HepG2 (cell line): ENCODE results near the gene RNASE4. TPM values are rescaled to one million over a fixed set of nuclear protein-coding genes. Genes with fewer than 3 reads are reported as not detected.

Experiments
- ATAC-seq: fragments of 200-7000 bp; cut with Tn5 transposase; 3 replicates; pipeline ENCODE4 v1.9.1; 2020; ENCODE audit warnings: mild to moderate bottlenecking, moderate library complexity
- BruUV-seq: library from RNA; stranded (reverse); fragments of 400-500 nt; replicated peaks from 2 replicates; lab custom pipeline; 2021; lab: Mats Ljungman, UMichigan
- CTCF ChIA-PET: fragments of 300-600 bp; formaldehyde crosslinking; extraction: SDS; loops from one replicate; lab custom pipeline; 2021; ENCODE audit warnings: low total read pairs, inconsistent platforms, low intra/inter-chr PET ratio; lab: Yijun Ruan, JAX
- POLR2A ChIA-PET: fragments of 350-600 bp; sonication (Branson Sonifier 250); formaldehyde crosslinking; loops from one replicate; lab custom pipeline; 2020; ENCODE audit warnings: antibody characterized with exemption, inconsistent platforms; lab: Yijun Ruan, JAX
- DNase-seq: peaks from one replicate; pipeline ENCODE4 v3.0.0-alpha.2; 2015; ENCODE audit warnings: low spot score
- FAIRE-seq: peaks from 3 replicates; lab custom pipeline; 2011; peaks lifted over from hg19 to GRCh38; lab: Jason Lieb, UNC
- H2AFZ ChIP-seq: one replicate; pipeline ENCODE4 v1.6.1; 2011; ENCODE audit warnings: low read length, inconsistent platforms
- H3K27ac ChIP-seq: fragments of 300-600 bp; 3 replicates; pipeline ENCODE4 v1.8.0; 2011; ENCODE audit warnings: mixed run types, mild to moderate bottlenecking, mixed read lengths, low read length, inconsistent platforms; ENCODE audit not compliant: insufficient read depth; ENCODE audit errors: extremely low read length
- H3K27me3 ChIP-seq, 2 experiments: fragments of 200-600 bp in 1 of 2; 2 replicates in 1 of 2; 3 replicates in 1 of 2; pipeline versions ENCODE4 v1.6.0 to v1.8.0; 2011; ENCODE audit warnings: low read length in 2 of 2, mild to moderate bottlenecking in 2 of 2, moderate library complexity in 2 of 2, inconsistent platforms in 1 of 2; ENCODE audit not compliant: insufficient read depth in 2 of 2, control insufficient read depth in 1 of 2
- H3K36me3 ChIP-seq, 2 experiments: fragments of 200-600 bp in 1 of 2; replicated peaks in 1 of 2; 2 replicates in 1 of 2; 3 replicates in 1 of 2; pipeline versions ENCODE4 v1.5.1 to v1.8.0; 2011; ENCODE audit warnings: low read length in 2 of 2, inconsistent platforms in 1 of 2; ENCODE audit not compliant: insufficient read depth in 2 of 2, control insufficient read depth in 1 of 2
- H3K4me1 ChIP-seq: 2 replicates; pipeline ENCODE4 v1.5.1; 2012; ENCODE audit warnings: low read length, inconsistent platforms; ENCODE audit not compliant: insufficient read depth
- H3K4me2 ChIP-seq: 2 replicates; pipeline ENCODE4 v1.6.0; 2011; ENCODE audit warnings: low read depth, low read length, inconsistent platforms
- H3K4me3 ChIP-seq, 3 experiments: fragments of 200-600 bp in 1 of 3; sonication (generic), shearing (Covaris generic) in 1 of 3; replicated peaks in 1 of 3; 2 replicates each; pipeline ENCODE4 v1.5.1; 2011 to 2016; ENCODE audit warnings: low read length in 3 of 3, inconsistent platforms in 2 of 3, low read depth in 2 of 3, mild to moderate bottlenecking in 2 of 3, control low read depth in 1 of 3, mixed read lengths in 1 of 3; ENCODE audit not compliant: insufficient read depth in 1 of 3
- H3K79me2 ChIP-seq: one replicate; pipeline ENCODE4 v1.6.1; 2011; ENCODE audit warnings: low read length, inconsistent platforms; ENCODE audit not compliant: insufficient read depth
- H3K9ac ChIP-seq: 2 replicates; pipeline ENCODE4 v1.6.0; 2011; ENCODE audit warnings: mild to moderate bottlenecking, low read depth, low read length, inconsistent platforms; ENCODE audit not compliant: insufficient read depth
- H3K9me3 ChIP-seq: 2 replicates; pipeline ENCODE4 v1.5.1; 2012; ENCODE audit warnings: mild to moderate bottlenecking, low read length
- H4K20me1 ChIP-seq: 2 replicates; pipeline ENCODE4 v1.6.0; 2011; ENCODE audit warnings: inconsistent platforms, mild to moderate bottlenecking, low read length, moderate library complexity; ENCODE audit not compliant: insufficient read depth
- ARID2 ChIP-seq: sonication (generic); formaldehyde crosslinking; IDR thresholded peaks from 2 replicates; pipeline ENCODE4 v1.8.1; 2022; ENCODE audit warnings: mild to moderate bottlenecking, missing genetic modification reagents, borderline replicate concordance
- BRCA1 ChIP-seq: sonication (generic); formaldehyde crosslinking; IDR thresholded peaks from 2 replicates; pipeline ENCODE4 v1.4.0; 2020; ENCODE audit warnings: missing genetic modification reagents
- CENPBD1 ChIP-seq: sonication (generic); formaldehyde crosslinking; IDR thresholded peaks from 2 replicates; pipeline ENCODE4 v1.8.0; 2022; ENCODE audit warnings: missing genetic modification reagents, low read depth, mild to moderate bottlenecking, borderline replicate concordance
- CTCF ChIP-seq: sonication (generic); formaldehyde crosslinking; IDR thresholded peaks from 2 replicates; pipeline ENCODE4 v1.5.0; 2020; ENCODE audit warnings: mild to moderate bottlenecking, missing genetic modification reagents, moderate library complexity
- FLYWCH1 ChIP-seq: sonication (generic); formaldehyde crosslinking; IDR thresholded peaks from 2 replicates; pipeline ENCODE4 v1.8.1; 2023; ENCODE audit warnings: mild to moderate bottlenecking, missing genetic modification reagents
- HOXA3 ChIP-seq: sonication (generic); formaldehyde crosslinking; IDR thresholded peaks from 2 replicates; pipeline ENCODE4 v1.5.0; 2020; ENCODE audit warnings: missing genetic modification reagents
- RFXANK ChIP-seq: IDR thresholded peaks from 2 replicates; pipeline ENCODE4 v1.6.1; 2016
- SKIL ChIP-seq: sonication (generic); formaldehyde crosslinking; IDR thresholded peaks from 2 replicates; pipeline ENCODE4 v1.8.0; 2022; ENCODE audit warnings: missing genetic modification reagents, mild to moderate bottlenecking, moderate library complexity, borderline replicate concordance
- ZNF333 ChIP-seq: sonication (generic); formaldehyde crosslinking; IDR thresholded peaks from 2 replicates; pipeline ENCODE4 v1.4.0; 2020; ENCODE audit warnings: mild to moderate bottlenecking, missing genetic modification reagents, borderline replicate concordance
- ZNF530 ChIP-seq: sonication (generic); formaldehyde crosslinking; IDR thresholded peaks from 2 replicates; pipeline ENCODE4 v1.5.0; 2020; ENCODE audit warnings: low read depth, mild to moderate bottlenecking, missing genetic modification reagents
- ZNF639 ChIP-seq: conservative IDR thresholded peaks from 2 replicates; pipeline ENCODE4 v1.6.1; 2018; ENCODE audit warnings: missing genetic modification reagents
- WGBS: methylation state at CpG from one replicate; pipeline ENCODE4 v1.1.6; 2017; ENCODE audit warnings: low lambda C conversion rate; 5-methylcytosine and 5-hydroxymethylcytosine counted together
- in situ Hi-C: cut with HindIII; loops from 2 replicates; pipeline ENCODE4 v1.10.0; 2017; ENCODE audit warnings: low pct_unique_long_range_greater_than_20kb; ENCODE audit not compliant: extremely low pct_ligation_motif_present
- intact Hi-C: fragments of 100-400 bp; cut with micrococcal nuclease; formaldehyde crosslinking; loops from one replicate; pipeline ENCODE4 v1.10.0; 2022; ENCODE audit not compliant: unreplicated experiment
- polyA plus RNA-seq, 8 experiments: library from polyadenylated mRNA; depleted of rRNA in 3 of 8; stranded (reverse) in 7 of 8; unstranded in 1 of 8; fragments of >200 nt; fragmentation: Illumina TruSeq in 4 of 8; extraction: Trizol in 4 of 8; gene quantifications; 2 replicates each; pipeline versions ENCODE4 v1.2.1 to v1.2.3, GENCODE V29; 2011 to 2016; ENCODE audit warnings: low read depth in 4 of 8, missing spikeins in 1 of 8, mixed read lengths in 1 of 8; ENCODE audit not compliant: insufficient read depth in 1 of 8
- total RNA-seq, 5 experiments: library from RNA; depleted of rRNA; stranded (reverse); fragments of >200 nt; fragmentation: Illumina TruSeq; extraction: Trizol; gene quantifications; 2 replicates each; pipeline ENCODE4 v1.2.3, GENCODE V29; 2016; ENCODE audit warnings: low read depth in 1 of 5

RNASE4 gene
- total and polyA plus RNA-seq, 2 of the 13 experiments (the other 11 are each of a cell fraction or from before 2014, with no cell fraction given) = 109 to 983 TPM

GRCh38 chr14:20732477-20732876 lies 48.1 kb downstream of the RNASE4 start:
- Histone ChIP-seq H3K4me1 (no peaks in the 10 kb centered on the region), H3K36me3 (no peaks in the 10 kb centered on the region), H3K27ac (no peak overlapping the region), H3K4me2 (no peak overlapping the region), H3K4me3 (no peak overlapping the region), H3K9me3 (no peaks in the 10 kb centered on the region), H3K79me2 (no peaks in the 10 kb centered on the region), H4K20me1 (no peaks in the 10 kb centered on the region), H2AFZ (no peak overlapping the region), H3K9ac (no peak overlapping the region), H3K27me3 (no peaks in the 10 kb centered on the region)
- intact Hi-C loops = no loop called here
- no peak for FAIRE-seq
- BruUV-seq = no TSS peak
- 57% methylated on average over 5 of the region's 5 CpGs for WGBS
- TF ChIP-seq RFXANK (CRISPR knock-in tag) = no peak
- no peak for TF ChIP-seq ZNF333 (CRISPR knock-in tag)
- no peak for TF ChIP-seq FLYWCH1 (CRISPR knock-in tag)
- no peak for TF ChIP-seq SKIL (CRISPR knock-in tag)
- no peak for TF ChIP-seq ZNF530 (CRISPR knock-in tag)
- TF ChIP-seq CENPBD1 (CRISPR knock-in tag) = no peak
- TF ChIP-seq CTCF = no peak
- TF ChIP-seq ZNF639 (CRISPR knock-in tag) = no peak
- no peak for TF ChIP-seq ARID2 (CRISPR knock-in tag)
- no peak for TF ChIP-seq HOXA3 (CRISPR knock-in tag)
- no peak for TF ChIP-seq BRCA1
- no peak for ATAC-seq
- in situ Hi-C loops = no loop called here
- POLR2A ChIA-PET = no interaction called here
- DNase-seq = no peak
- CTCF ChIA-PET = no interaction called here
